Kidney epithelial cell (primary cell): Measurements from ENCODE around the gene TMEM263. TPM values are rescaled to one million over a fixed set of nuclear protein-coding genes. Genes with fewer than 3 reads are reported as not detected.
A peak's percentile ranks its signal among the peaks of the same experiment; 100 is the strongest.

Source experiments
- DNase-seq: peaks from one replicate; pipeline ENCODE4 v3.0.0-alpha.2; 2010; ENCODE audit warnings: low read depth
- H3K27me3 ChIP-seq: 2 replicates; pipeline ENCODE4 v1.6.0; 2011; ENCODE audit warnings: low read length; ENCODE audit not compliant: control insufficient read depth, insufficient read depth
- H3K36me3 ChIP-seq: 2 replicates; pipeline ENCODE4 v1.5.1; 2011; ENCODE audit warnings: low read length; ENCODE audit not compliant: control insufficient read depth, insufficient read depth
- H3K4me3 ChIP-seq: 2 replicates; pipeline ENCODE4 v1.5.1; 2011; ENCODE audit warnings: low read depth, mild to moderate bottlenecking, control low read depth, low read length
- total RNA-seq: library from RNA; depleted of rRNA; stranded (reverse); fragments of >200 nt; gene quantifications from 2 replicates; pipeline ENCODE4 v1.2.3, GENCODE V29; 2015
- TF ChIP-seq, protein P1 (sequence below): IDR thresholded peaks from 2 replicates; pipeline ENCODE4 v1.5.1; 2011; ENCODE audit warnings: mild to moderate bottlenecking, moderate library complexity, low read length, control low read depth, inconsistent platforms; ENCODE audit not compliant: insufficient read depth, poor library complexity, severe bottlenecking

The TMEM263 gene
- total RNA-seq, 1 donor from 2014 or later: 30.3 TPM

DNA sequence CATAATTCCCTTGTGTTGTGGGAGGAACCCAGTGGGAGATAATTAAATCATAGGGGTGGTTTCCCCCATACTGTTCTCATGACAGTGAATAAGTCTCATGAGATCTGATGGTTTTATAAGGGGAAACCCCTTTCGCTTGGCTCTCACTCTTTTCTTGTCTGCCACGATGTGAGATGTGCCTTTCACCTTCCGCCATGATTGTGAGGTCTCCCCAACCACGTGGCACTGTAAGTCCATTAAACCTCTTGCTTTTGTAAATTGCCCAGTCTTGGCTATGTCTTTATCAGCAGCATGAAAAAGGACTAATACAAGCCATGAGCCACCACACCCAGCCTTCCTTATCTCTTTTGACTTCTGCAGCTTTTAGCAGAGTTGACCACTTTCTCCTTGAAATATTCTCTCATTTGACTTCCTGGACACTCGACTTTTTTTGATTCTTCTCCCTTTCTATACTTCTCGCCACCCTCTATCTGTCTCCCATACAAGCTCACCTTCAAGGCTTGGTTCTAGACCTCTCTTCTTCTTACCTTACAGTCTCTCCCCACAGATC lies 29.0 kb downstream of the TMEM263 start:
- no peaks in the 10 kb centered on the region for H3K27me3 ChIP-seq
- no peaks in the 10 kb centered on the region for H3K36me3 ChIP-seq
- TF ChIP-seq, protein P1, sequence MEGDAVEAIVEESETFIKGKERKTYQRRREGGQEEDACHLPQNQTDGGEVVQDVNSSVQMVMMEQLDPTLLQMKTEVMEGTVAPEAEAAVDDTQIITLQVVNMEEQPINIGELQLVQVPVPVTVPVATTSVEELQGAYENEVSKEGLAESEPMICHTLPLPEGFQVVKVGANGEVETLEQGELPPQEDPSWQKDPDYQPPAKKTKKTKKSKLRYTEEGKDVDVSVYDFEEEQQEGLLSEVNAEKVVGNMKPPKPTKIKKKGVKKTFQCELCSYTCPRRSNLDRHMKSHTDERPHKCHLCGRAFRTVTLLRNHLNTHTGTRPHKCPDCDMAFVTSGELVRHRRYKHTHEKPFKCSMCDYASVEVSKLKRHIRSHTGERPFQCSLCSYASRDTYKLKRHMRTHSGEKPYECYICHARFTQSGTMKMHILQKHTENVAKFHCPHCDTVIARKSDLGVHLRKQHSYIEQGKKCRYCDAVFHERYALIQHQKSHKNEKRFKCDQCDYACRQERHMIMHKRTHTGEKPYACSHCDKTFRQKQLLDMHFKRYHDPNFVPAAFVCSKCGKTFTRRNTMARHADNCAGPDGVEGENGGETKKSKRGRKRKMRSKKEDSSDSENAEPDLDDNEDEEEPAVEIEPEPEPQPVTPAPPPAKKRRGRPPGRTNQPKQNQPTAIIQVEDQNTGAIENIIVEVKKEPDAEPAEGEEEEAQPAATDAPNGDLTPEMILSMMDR: no peak
- no peak for DNase-seq
- no peak overlapping the region for H3K4me3 ChIP-seq

DNA sequence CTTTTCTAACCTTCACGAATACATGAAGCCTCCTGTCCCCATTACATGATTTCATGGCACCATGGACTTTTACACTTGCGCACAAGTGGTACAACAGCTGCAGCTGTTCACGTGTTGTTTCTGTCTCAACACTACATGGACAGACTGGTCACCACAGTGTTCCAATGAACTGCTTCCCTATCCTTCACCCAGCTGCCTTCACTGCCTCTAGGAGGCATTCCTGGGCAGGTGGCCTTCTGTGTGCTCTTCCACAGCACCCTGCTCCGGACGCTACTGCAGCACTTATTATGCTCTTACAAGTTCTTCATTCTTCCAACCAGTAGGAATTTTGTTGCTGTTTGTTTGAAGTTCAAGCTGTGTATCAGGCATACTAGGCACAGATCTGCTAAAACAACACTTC lies 29.8 kb downstream of the TMEM263 start:
- no peaks in the 10 kb centered on the region for H3K27me3 ChIP-seq
- no peaks in the 10 kb centered on the region for H3K36me3 ChIP-seq
- H3K4me3 ChIP-seq: no peak overlapping the region
- DNase-seq: no peak
- TF ChIP-seq, protein P1: no peak

DNA sequence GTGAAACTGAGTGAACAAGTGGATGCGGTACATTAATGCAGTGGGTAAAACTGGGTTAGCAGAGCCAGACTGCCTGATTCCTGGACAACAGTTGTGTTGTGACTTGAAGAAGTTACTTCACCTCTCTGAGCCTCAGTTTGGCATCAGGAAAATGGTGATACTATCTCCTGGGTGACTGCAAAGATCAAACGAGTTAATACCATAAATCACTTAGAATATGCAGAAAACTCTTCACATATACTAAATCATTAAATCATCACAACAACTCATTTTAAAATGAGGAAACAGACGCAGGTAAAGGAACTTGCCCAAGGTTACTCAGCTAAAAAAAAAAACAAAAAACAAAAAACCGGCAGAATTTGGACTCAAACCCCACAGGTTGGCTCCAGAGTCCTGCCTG lies 30.4 kb downstream of the TMEM263 start:
- no peak for DNase-seq
- peak overlapping the region; percentile 88 for H3K4me3 ChIP-seq
- no peaks in the 10 kb centered on the region for H3K27me3 ChIP-seq
- TF ChIP-seq, protein P1: no peak
- H3K36me3 ChIP-seq: no peaks in the 10 kb centered on the region

DNA sequence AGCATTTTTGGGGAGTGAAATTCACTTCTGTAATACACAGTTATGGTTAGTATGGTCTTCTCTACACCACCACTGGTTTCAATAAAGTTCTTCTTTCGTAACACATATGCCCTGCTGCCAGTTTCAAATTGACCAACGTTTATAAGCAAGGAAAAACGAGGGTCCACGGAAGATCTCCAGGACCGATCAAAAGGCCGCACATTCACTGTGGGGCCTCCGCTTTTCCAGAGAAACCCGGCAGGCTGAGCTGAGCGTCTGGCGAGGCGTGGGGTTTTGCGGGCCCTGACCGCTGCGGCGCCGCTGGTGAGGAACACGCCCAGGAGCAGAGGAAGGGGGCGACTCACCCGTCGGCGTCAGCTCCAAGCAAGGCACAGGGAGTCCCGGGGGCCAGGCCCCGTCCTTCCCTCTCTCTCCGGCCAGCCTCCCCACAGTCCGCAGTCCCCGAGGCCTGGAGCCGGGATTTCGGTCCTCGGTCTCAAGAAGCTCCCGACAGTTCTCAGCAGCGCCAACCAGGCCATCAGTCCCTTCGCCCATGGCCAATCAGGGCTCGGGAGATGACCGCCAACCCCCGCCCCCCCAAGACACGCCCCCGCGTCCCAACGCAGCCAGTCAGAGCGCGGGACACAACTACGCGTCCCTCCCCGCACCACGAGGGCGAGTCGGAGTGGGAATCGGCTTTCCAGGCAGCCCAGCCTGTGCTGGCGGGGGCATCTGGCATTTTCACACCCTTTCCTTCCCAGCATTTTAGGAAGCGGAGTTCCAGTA lies 31.1 kb downstream of the TMEM263 start, which contains the start of gene MTERF2:
MTERF2 (minus strand) TSS at position 522 of the 765 bp plus-strand sequence. CDS start 8,432 bp downstream, outside the sequence.
- TF ChIP-seq, protein P1: no peak
- H3K36me3 ChIP-seq: no peaks in the 10 kb centered on the region
- peak; percentile 75 for DNase-seq
- H3K4me3 ChIP-seq: peak within 1 kb of the TSS; percentile 88
- no peaks in the 10 kb centered on the region for H3K27me3 ChIP-seq

- Histone ChIP-seq H3K27me3 (no peaks in the 10 kb centered on the region), H3K4me3 (no peak overlapping the region), H3K36me3 (no peaks in the 10 kb centered on the region)
- TF ChIP-seq, protein P1: no peak
- no peak for DNase-seq
Measured at GRCh38 chr12:106987846-106988245, 32.1 kb downstream of the TMEM263 start.
